ENCODE results near the gene SOX9.
A peak's percentile ranks its signal among the peaks of the same experiment; 100 is the strongest.

The SOX9 gene

GRCh38 chr17:72120642-72121163 lies at the start of gene SOX9:
TSS of gene SOX9 (plus strand) at chr17:72121020. CDS start at chr17:72121392, 372 bp downstream.
- DNase-seq (ENCODE audit: low spot score), result peak; percentile 96

DNA sequence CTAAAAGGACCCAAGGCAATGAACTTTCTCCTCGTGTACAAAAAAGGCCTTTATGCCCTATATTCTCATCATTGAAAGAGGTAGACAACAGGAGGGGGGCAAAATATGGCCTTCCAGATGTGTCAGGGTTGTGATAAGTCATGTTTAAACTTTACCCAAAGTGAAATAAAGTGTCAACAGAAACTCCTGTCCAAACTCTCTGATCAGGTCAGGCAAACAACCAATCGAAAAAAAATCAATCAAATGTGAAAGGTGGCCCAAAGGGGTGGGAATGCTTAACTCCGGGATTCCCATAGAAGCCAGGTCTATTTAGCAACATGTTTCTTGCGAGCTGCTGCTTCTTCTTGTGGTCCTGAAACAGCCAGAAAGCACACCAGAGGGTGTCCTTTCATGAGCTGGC lies 49.5 kb upstream of the SOX9 start:
- DNase-seq (ENCODE audit: low spot score), result no peak

DNA sequence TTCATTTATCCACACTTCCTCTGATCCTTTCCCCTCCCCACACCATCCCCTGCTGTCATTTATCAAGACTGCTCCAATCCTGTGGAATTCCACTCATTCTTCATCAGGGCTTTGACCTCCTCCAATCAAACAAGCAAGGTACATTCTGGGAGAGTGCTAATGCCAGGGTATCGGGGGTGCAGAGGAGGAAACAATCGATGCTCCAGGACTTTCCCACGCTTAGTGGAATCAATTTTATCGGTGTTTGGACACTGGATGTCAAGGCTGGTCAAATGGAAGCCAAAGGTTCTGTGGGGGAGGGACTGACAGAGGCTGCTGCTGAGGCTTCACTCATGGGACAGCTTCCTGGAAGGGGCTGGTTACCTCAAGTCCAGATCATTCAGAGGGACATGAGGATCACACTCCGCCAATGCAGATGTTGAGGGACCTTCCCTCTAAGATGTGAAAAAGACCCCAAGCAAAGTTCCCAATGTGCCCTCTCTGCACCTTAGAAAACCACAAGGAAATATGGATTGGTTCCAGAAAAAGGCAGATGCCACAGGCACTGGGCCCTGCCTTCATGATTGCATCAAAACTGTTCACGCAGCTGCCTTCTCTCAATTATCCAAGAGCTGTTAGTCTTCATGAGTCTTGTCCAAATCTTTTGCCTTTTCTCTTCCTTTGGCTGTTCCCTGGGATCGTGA lies 44.7 kb upstream of the SOX9 start:
- no peak for DNase-seq (ENCODE audit: low spot score)

DNA sequence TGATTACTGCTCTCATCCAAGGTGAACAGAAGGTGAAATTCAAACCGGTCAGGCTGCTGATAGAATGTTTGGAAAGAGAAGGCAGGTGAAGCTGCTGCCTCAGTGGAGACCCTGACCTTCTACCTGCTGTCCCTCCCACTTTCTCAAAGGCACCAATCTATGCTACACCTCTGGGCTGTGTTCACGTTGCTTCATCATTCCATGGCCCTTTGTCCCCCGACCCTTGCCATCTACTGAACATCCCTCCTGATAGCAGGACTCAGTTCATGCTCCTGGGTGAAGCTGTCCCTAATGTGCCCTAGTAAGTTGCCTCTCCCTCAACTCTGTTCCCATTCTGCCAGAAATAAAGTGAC lies 44.2 kb upstream of the SOX9 start:
- no peak for DNase-seq (ENCODE audit: low spot score)

- no peak for DNase-seq (ENCODE audit: low spot score)
Observed at GRCh38 chr17:72077326-72077960, 43.4 kb upstream of the SOX9 start.

- no peak for DNase-seq (ENCODE audit: low spot score)
Observed at GRCh38 chr17:72079700-72080099, 41.1 kb upstream of the SOX9 start.

DNA sequence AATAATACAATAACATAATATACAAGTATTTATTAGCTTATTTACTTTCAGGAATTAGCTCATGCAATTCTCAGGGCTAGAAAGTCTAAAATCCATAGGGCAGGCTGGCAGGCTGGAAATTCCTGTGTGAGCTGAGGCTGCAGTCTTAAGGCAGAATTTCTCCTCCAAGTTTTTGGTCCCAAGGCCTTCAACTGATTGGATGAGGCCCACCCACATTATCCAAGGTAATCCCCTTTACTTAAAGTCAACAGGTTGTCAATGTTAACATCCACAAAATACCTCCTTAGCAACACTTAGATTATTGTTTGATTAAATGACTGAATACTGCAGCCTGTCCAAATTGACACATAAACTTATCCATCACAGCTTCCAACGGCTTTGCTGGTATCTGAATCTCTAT lies 32.9 kb upstream of the SOX9 start:
- no peak for DNase-seq (ENCODE audit: low spot score)

DNA sequence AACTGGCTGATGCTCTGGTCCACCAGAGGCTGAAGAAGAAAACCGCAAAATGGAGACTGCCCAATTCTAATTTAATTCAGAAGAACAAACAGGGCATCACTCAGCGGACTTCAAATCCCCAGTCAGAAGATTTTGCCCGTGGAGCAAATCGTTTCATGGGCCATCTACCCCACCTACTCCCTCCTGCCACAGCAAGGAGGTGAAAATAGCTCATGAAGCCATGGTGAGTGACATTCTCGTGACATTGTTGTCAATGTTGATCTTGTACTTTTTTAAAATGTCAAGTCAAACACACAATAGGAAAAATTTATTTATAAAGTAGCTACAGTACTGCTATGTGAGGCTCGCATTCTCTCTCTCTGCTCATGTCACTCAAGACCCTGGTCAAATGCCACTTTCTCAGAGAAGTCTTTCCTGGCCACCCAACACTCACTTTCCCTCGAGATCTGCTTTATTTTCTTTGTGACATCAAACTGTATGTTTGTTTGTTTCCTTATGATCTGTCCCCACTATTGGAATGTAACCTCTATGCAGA lies 31.3 kb upstream of the SOX9 start:
- no peak for DNase-seq (ENCODE audit: low spot score)

GRCh38 chr17:72090108-72090507 lies 30.7 kb upstream of the SOX9 start:
- DNase-seq (ENCODE audit: low spot score), result no peak

- DNase-seq (ENCODE audit: low spot score), result no peak
Observed at GRCh38 chr17:72092710-72093322, 28.0 kb upstream of the SOX9 start.

- no peak for DNase-seq (ENCODE audit: low spot score)
Observed at GRCh38 chr17:72093707-72094106, 27.1 kb upstream of the SOX9 start.

GRCh38 chr17:72095316-72095715 lies 25.5 kb upstream of the SOX9 start:
- no peak for DNase-seq (ENCODE audit: low spot score)

DNA sequence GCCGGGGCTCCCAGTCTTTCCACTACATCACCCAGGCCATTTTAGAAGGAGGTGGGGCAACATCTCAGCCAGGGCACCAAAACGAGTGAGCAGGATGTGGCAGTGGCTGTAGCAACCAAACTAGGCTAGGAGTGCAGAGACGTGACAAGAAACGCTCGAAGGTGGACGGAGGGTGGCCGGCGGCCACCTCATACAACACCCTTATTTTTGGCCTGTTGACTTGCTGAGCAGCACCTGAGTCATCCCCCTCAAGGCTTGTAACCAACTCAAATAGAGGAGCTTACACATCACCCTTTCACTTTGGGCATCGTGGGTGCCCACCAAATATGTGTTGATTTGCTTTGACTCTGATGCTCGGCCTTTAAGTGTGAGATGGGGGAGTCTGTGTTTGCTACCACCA lies 23.7 kb upstream of the SOX9 start:
- DNase-seq (ENCODE audit: low spot score), result no peak

DNA sequence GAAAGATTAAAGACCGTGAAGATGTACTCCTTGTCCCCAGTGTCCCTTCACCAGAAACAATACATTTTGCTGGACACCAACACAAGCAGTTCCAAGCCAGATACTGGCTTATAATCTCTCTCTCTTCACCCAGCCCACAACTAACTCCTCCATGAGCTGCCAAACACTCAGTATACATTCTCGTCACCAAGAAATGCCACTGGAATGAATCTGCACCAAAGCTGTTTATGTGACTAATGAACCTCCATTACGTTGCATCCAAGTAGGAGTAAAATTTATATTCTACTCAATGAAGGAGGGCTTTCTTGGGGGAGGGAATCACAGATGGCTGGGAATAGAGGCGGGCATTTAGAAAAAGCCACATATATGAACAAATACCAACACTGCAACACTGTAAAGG lies 20.9 kb upstream of the SOX9 start:
- DNase-seq (ENCODE audit: low spot score), result no peak

GRCh38 chr17:72100470-72100869 lies 20.4 kb upstream of the SOX9 start:
- no peak for DNase-seq (ENCODE audit: low spot score)

GRCh38 chr17:72101526-72101925 lies 19.3 kb upstream of the SOX9 start:
- DNase-seq (ENCODE audit: low spot score), result no peak

GRCh38 chr17:72102366-72102765 lies 18.5 kb upstream of the SOX9 start:
- DNase-seq (ENCODE audit: low spot score), result no peak

- DNase-seq (ENCODE audit: low spot score), result peak; percentile 18
Observed at GRCh38 chr17:72104164-72104862, 16.5 kb upstream of the SOX9 start.

- no peak for DNase-seq (ENCODE audit: low spot score)
Observed at GRCh38 chr17:72104863-72105234, 16.0 kb upstream of the SOX9 start.

- DNase-seq (ENCODE audit: low spot score), result no peak
Observed at GRCh38 chr17:72107100-72107499, 13.7 kb upstream of the SOX9 start.

DNA sequence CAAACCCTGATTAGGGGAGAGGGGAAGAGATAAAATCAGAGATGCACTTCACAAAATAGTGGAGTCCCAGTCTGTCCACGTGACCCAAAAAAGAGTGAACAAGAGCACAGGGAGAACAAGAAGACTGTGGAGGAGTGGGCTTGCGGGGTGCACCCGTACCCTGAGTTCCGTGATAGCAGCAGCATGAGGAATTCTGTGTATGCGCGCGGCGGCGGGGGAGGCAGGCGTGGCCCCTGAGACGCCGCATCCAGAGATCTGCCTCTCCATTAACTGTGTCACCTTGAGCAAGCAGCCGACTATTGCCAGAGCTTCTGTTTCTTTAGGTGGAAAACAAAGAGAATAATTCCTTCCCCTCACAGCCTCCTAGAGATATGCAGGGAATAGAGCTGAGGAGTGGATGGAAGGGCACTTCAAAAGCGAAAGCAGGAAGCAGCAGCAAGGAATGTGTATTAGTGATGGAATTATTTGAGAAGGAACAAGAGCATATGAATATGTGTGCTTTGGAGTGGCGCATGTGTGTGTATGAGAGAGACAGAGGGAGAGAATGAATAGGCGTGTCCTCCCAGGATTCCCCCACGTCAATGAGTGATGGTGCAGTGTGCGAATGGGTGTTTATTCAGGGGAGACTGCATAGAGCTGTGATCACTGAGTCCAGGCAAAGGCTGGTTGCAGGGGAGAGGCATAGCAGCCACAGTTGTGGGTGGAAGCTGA lies 10.4 kb upstream of the SOX9 start:
- DNase-seq (ENCODE audit: low spot score), result no peak

DNA sequence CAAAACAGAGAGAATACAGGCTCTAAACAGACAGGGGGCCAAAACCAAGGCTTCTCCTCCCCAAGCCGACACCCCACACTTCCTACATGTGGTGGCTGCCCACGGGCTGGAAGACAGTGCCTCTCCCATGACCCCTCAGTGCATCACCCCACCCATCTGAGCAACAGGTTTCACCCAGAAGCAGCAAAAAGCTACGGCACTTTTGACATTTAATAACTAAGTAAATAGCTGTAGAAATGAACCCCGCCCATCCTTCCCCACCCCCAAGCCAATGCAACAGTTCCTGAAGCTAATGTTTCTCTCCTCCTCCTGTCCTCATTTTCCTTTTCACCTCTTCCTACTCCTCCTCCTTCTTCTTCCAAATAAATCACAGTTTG lies 9.9 kb upstream of the SOX9 start:
- no peak for DNase-seq (ENCODE audit: low spot score)
